A673 (cell line): ENCODE measurements around the gene TUBA1C.

Source experiments
- EZH2 ChIP-seq: fragments of 200-600 bp; sonication (generic); IDR thresholded peaks from 2 replicates; pipeline ENCODE4 v1.6.1; 2017; ENCODE audit warnings: borderline replicate concordance, low read depth, mild to moderate bottlenecking, mixed read lengths, antibody characterized with exemption, low read length; ENCODE audit not compliant: poor library complexity, severe bottlenecking
- TF ChIP-seq, protein P1 (sequence below): fragments of 300-800, 200-600 bp; sonication (generic); conservative IDR thresholded peaks from 2 replicates; pipeline ENCODE4 v1.5.1; 2017; ENCODE audit warnings: low read depth, mild to moderate bottlenecking, antibody characterized with exemption, low read length, moderate library complexity, mixed read lengths

DNA sequence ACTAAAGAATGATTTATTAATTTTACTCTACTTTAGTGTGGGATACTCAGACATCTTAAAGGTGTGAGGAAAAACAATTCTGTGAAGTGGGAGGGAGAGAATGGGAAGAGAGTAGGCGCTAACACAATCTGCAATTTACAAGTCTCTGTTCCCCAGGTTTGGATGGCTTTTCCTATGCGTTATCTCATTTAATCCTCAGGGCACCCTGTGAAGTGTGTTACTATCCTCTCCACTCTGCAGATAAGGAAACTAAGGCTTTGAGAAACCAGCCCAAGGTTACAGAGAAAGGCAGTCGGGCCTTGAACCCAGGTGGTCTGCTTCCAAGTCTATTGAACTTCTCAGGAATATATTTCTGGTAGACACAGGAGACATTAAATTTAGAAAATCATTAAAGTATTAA, 36.2 kb upstream of the TUBA1C start:
- TF ChIP-seq, protein P1, sequence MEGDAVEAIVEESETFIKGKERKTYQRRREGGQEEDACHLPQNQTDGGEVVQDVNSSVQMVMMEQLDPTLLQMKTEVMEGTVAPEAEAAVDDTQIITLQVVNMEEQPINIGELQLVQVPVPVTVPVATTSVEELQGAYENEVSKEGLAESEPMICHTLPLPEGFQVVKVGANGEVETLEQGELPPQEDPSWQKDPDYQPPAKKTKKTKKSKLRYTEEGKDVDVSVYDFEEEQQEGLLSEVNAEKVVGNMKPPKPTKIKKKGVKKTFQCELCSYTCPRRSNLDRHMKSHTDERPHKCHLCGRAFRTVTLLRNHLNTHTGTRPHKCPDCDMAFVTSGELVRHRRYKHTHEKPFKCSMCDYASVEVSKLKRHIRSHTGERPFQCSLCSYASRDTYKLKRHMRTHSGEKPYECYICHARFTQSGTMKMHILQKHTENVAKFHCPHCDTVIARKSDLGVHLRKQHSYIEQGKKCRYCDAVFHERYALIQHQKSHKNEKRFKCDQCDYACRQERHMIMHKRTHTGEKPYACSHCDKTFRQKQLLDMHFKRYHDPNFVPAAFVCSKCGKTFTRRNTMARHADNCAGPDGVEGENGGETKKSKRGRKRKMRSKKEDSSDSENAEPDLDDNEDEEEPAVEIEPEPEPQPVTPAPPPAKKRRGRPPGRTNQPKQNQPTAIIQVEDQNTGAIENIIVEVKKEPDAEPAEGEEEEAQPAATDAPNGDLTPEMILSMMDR, result no peak
- TF ChIP-seq EZH2, result no peak
